SK-N-SH (cell line): ENCODE measurements around the gene SNX11. TPM values are rescaled to one million over a fixed set of nuclear protein-coding genes. Genes with fewer than 3 reads are reported as not detected.

Experiments
- CTCF ChIA-PET: fragments of 300-600, 350-600 bp; formaldehyde crosslinking; extraction: SDS; loops from one replicate; lab custom pipeline; 2021; lab: Yijun Ruan, JAX
- POLR2A ChIA-PET: fragments of 350-600 bp; sonication (Branson Sonifier 250); formaldehyde crosslinking; extraction: SDS; loops from one replicate; lab custom pipeline; 2020; ENCODE audit warnings: antibody characterized with exemption, inconsistent platforms; lab: Yijun Ruan, JAX
- DNase-seq: peaks from one replicate; pipeline ENCODE4 v3.0.0; 2012
- H2AFZ ChIP-seq: fragments of 200-600 bp; sonication (generic); 2 replicates; pipeline ENCODE4 v1.8.1; 2016; ENCODE audit warnings: antibody characterized with exemption, mild to moderate bottlenecking, low read depth
- H3F3A ChIP-seq: fragments of 200-600 bp; sonication (generic); replicated peaks from 2 replicates; pipeline ENCODE3; 2016; ENCODE audit warnings: antibody characterized with exemption, mild to moderate bottlenecking; ENCODE audit not compliant: insufficient read depth
- H3K27ac ChIP-seq, 2 experiments: fragments of 200-500 bp in 1 of 2; fragments of 200-600 bp in 1 of 2; sonication (Bioruptor generic) in 1 of 2; sonication (generic), shearing (Covaris generic) in 1 of 2; 2 replicates each; pipeline versions ENCODE4 v1.5.1 to v1.6.1; 2014 to 2016; ENCODE audit warnings: low read depth in 2 of 2, inconsistent platforms in 1 of 2, low read length in 1 of 2, mild to moderate bottlenecking in 1 of 2, mixed read lengths in 1 of 2
- H3K27me3 ChIP-seq: fragments of 200-600 bp; sonication (generic), shearing (Covaris generic); 2 replicates; pipeline ENCODE4 v1.6.1; 2016; ENCODE audit warnings: mixed run types; ENCODE audit not compliant: insufficient read depth
- H3K36me3 ChIP-seq, 2 experiments: fragments of 200-500 bp in 1 of 2; fragments of 200-600 bp in 1 of 2; sonication (Bioruptor generic) in 1 of 2; sonication (generic) in 1 of 2; replicated peaks in 1 of 2; 2 replicates each; pipeline versions ENCODE3 to v1.5.1; 2014 to 2016; ENCODE audit warnings: low read length in 1 of 2, mild to moderate bottlenecking in 1 of 2; ENCODE audit not compliant: insufficient read depth in 2 of 2, control insufficient read depth in 1 of 2
- H3K4me1 ChIP-seq, 2 experiments: fragments of 200-500 bp in 1 of 2; fragments of 200-600 bp in 1 of 2; sonication (Bioruptor generic) in 1 of 2; sonication (generic), shearing (Covaris generic) in 1 of 2; 2 replicates each; pipeline versions ENCODE4 v1.5.1 to v1.6.1; 2014 to 2016; ENCODE audit warnings: low read depth in 1 of 2, low read length in 1 of 2, mixed run types in 1 of 2; ENCODE audit not compliant: insufficient read depth in 2 of 2, control insufficient read depth in 1 of 2
- H3K4me2 ChIP-seq: fragments of 200-600 bp; sonication (generic), shearing (Covaris generic); 2 replicates; pipeline ENCODE4 v1.6.1; 2017; ENCODE audit warnings: mixed run types
- H3K4me3 ChIP-seq, 2 experiments: fragments of 200-500 bp in 1 of 2; fragments of 200-600 bp in 1 of 2; sonication (Bioruptor generic) in 1 of 2; sonication (generic), shearing (Covaris generic) in 1 of 2; 2 replicates each; pipeline versions ENCODE4 v1.5.1 to v1.8.1; 2014 to 2016; ENCODE audit warnings: low read depth in 2 of 2, inconsistent platforms in 1 of 2, low read length in 1 of 2, mild to moderate bottlenecking in 1 of 2, mixed read lengths in 1 of 2, moderate library complexity in 1 of 2
- H3K79me2 ChIP-seq: fragments of 200-600 bp; sonication (generic); 2 replicates; pipeline ENCODE4 v1.8.1; 2017; ENCODE audit warnings: mild to moderate bottlenecking; ENCODE audit not compliant: insufficient read depth
- H3K9ac ChIP-seq: fragments of 200-600 bp; sonication (generic); 2 replicates; pipeline ENCODE4 v1.6.1; 2017; ENCODE audit warnings: mixed run types
- H3K9me2 ChIP-seq: fragments of 200-600 bp; sonication (generic); 2 replicates; pipeline ENCODE4 v1.6.1; 2017; ENCODE audit warnings: mixed run types
- H3K9me3 ChIP-seq: fragments of 200-600 bp; sonication (generic); 2 replicates; pipeline ENCODE4 v1.6.1; 2017; ENCODE audit warnings: mixed run types, mild to moderate bottlenecking, moderate library complexity
- H4K20me1 ChIP-seq: fragments of 200-600 bp; sonication (generic); 2 replicates; pipeline ENCODE4 v1.6.1; 2017; ENCODE audit warnings: mild to moderate bottlenecking, mixed run types; ENCODE audit not compliant: insufficient read depth
- ELF1 ChIP-seq: IDR thresholded peaks from 2 replicates; pipeline ENCODE4 v1.4.0; 2012
- EP300 ChIP-seq, 2 experiments: IDR thresholded peaks; 2 replicates each; pipeline versions ENCODE4 v1.4.0 to v1.6.1; 2012; ENCODE audit warnings: borderline replicate concordance in 1 of 2, low read depth in 1 of 2, low read length in 1 of 2
- EZH2phosphoT487 ChIP-seq: fragments of 200-600 bp; sonication (generic); IDR thresholded peaks from 2 replicates; pipeline ENCODE4 v1.6.1; 2017; ENCODE audit warnings: low read depth, mixed run types, mild to moderate bottlenecking, antibody characterized with exemption, moderate library complexity, borderline replicate concordance
- FOSL2 ChIP-seq: IDR thresholded peaks from 2 replicates; pipeline ENCODE4 v1.4.0; 2012; ENCODE audit warnings: low read depth, mild to moderate bottlenecking, moderate library complexity, borderline replicate concordance
- FOXJ3 ChIP-seq: sonication (generic); formaldehyde crosslinking; IDR thresholded peaks from 2 replicates; pipeline ENCODE4 v1.5.1; 2020; ENCODE audit warnings: mild to moderate bottlenecking, missing genetic modification reagents
- GABPA ChIP-seq: IDR thresholded peaks from 2 replicates; pipeline ENCODE4 v1.4.0; 2012; ENCODE audit warnings: low read depth, mild to moderate bottlenecking
- GATA2 ChIP-seq: sonication (generic); formaldehyde crosslinking; IDR thresholded peaks from 2 replicates; pipeline ENCODE4 v1.5.0; 2020; ENCODE audit warnings: mild to moderate bottlenecking, missing genetic modification reagents
- JUND ChIP-seq: IDR thresholded peaks from 2 replicates; pipeline ENCODE4 v1.4.0; 2012
- MAX ChIP-seq: IDR thresholded peaks from 2 replicates; pipeline ENCODE4 v1.4.0; 2012; ENCODE audit warnings: low read depth
- MEF2A ChIP-seq: IDR thresholded peaks from 2 replicates; pipeline ENCODE4 v1.4.0; 2012; ENCODE audit warnings: low read depth, borderline replicate concordance
- MXI1 ChIP-seq: IDR thresholded peaks from 2 replicates; pipeline ENCODE4 v1.6.1; 2012; ENCODE audit warnings: mild to moderate bottlenecking, low read depth, low read length, improper control_type of control experiment
- NFIC ChIP-seq: IDR thresholded peaks from 2 replicates; pipeline ENCODE4 v1.4.0; 2012; ENCODE audit warnings: borderline replicate concordance
- PBX3 ChIP-seq: IDR thresholded peaks from 2 replicates; pipeline ENCODE4; 2012
- POLR2AphosphoS5 ChIP-seq: IDR thresholded peaks from 2 replicates; pipeline ENCODE4 v1.6.1; 2012; ENCODE audit warnings: low read depth, low read length
- RCOR1 ChIP-seq: fragments of 150-350 bp; IDR thresholded peaks from 2 replicates; pipeline ENCODE4 v1.6.1; 2017; ENCODE audit warnings: antibody characterized with exemption, low read length
- RFX5 ChIP-seq: IDR thresholded peaks from 2 replicates; pipeline ENCODE4 v1.6.1; 2012; ENCODE audit warnings: mild to moderate bottlenecking, improper control_type of control experiment, low read length
- SIN3A ChIP-seq: IDR thresholded peaks from 2 replicates; pipeline ENCODE4 v1.6.1; 2012; ENCODE audit warnings: low read depth, mild to moderate bottlenecking, low read length, moderate library complexity, borderline replicate concordance
- USF2 ChIP-seq: fragments of 150-350 bp; IDR thresholded peaks from 2 replicates; pipeline ENCODE4 v1.6.1; 2017; ENCODE audit warnings: antibody characterized with exemption, low read length, low read depth, borderline replicate concordance
- YY1 ChIP-seq: IDR thresholded peaks from 2 replicates; pipeline ENCODE4 v1.4.0; 2012; ENCODE audit warnings: low read depth, mild to moderate bottlenecking
- WGBS: methylation state at CpG from one replicate; pipeline ENCODE4 v1.1.6; 2017; ENCODE audit warnings: low lambda C conversion rate; 5-methylcytosine and 5-hydroxymethylcytosine counted together
- polyA plus RNA-seq, 3 experiments: library from polyadenylated mRNA; depleted of rRNA; stranded (reverse); fragments of >200 nt; gene quantifications; 2 replicates each; pipeline ENCODE4 v1.2.3, GENCODE V29; 2012
- TF ChIP-seq, protein P1 (sequence below): IDR thresholded peaks from 2 replicates; pipeline ENCODE4 v1.4.0; 2012; ENCODE audit warnings: low read depth, borderline replicate concordance

Gene SNX11
- polyA plus RNA-seq, 1 of the 3 experiments (the other 2 are of a cell fraction), result 19.0 TPM

DNA sequence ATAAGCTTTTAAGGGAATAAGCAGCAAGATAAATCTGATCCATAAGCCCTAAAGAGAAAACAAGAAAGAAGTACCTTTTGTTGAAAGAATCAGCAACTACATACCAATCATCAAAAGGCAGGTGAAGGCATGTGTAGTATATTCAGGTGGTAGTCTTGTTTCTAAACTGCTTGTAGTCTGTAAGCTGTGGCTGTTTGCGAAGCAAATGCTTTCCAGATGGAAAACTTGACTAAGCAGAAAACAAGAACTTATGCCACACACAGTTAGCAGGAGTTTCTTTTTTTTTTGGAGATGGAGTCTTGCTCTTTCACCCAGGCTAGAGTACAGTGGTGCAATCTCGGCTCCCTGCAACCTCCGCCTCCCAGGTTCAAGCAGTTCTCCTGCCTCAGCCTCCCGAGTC, 12.0 kb upstream of the SNX11 start:
- H3K4me1 ChIP-seq, result peaks cover 3 to 6% of the 10 kb centered on the region in 2 experiments; a peak in 2 of 4 replicates
- CTCF ChIA-PET, result interaction anchor here (1.0 to 14.8 kb wide), 6 partner anchors 14 to 117 kb away, joined by 3 to 241 read pairs (median 20); partner anchors contain the start of gene NFE2L1
- no peak overlapping the region for H3K4me3 ChIP-seq
- peaks cover 5 to 52% of the 10 kb centered on the region in 2 experiments for H3K36me3 ChIP-seq
- H3K9me2 ChIP-seq, result no peaks in the 10 kb centered on the region
- WGBS, result 82% methylated on average over 4 of the region's 4 CpGs
- POLR2A ChIA-PET, result interaction anchor here (1.2 kb wide), 1 partner anchor 47 kb away, joined by 4 read pairs; no protein-coding TSS in a partner anchor
- H2AFZ ChIP-seq, result no peak overlapping the region
- H3K79me2 ChIP-seq, result peaks cover 100% of the 10 kb centered on the region
- H3F3A ChIP-seq, result peaks cover 29% of the 10 kb centered on the region
- H3K4me2 ChIP-seq, result no peak overlapping the region
- DNase-seq, result no peak
- no peaks in the 10 kb centered on the region for H3K9me3 ChIP-seq
- no peak overlapping the region for H3K9ac ChIP-seq
- peaks cover 97% of the 10 kb centered on the region for H4K20me1 ChIP-seq
- no peak overlapping the region for H3K27ac ChIP-seq
- H3K27me3 ChIP-seq, result no peaks in the 10 kb centered on the region
- no peak for TF ChIP-seq ELF1
- no peak for TF ChIP-seq MXI1

DNA sequence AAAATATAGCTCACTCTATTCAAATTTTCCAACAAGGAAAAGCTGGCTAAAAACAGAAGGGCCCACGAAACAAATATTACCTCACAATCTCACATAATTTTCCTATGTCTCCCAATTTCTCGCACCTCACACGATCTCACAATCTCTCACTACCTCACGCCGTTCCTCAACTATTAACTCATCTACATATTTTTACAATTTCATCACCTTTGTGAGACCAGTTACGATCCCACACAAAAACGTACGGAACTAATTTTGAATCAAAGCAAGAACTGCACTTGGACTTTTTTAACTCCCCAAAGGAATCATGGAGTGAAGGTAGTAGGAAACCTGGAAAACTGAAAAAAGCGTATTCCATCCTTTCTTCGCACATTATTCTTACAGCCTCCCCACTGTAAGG, 7.4 kb upstream of the SNX11 start:
- peak overlapping the region; percentile 97; the same call in 1 of the 2 replicates for H2AFZ ChIP-seq
- POLR2A ChIA-PET, result interaction anchor here (0.6 to 2.1 kb wide), 8 partner anchors 8 to 407 kb away, joined by 3 to 21 read pairs (median 4); partner anchors contain the start of gene NFE2L1
- peak overlapping the region; percentile 81 to 91 for H3K27ac ChIP-seq

More for the DNA sequence above, 7.4 kb upstream of the SNX11 start:
- H3K79me2 ChIP-seq, result peaks cover 61% of the 10 kb centered on the region
- H3K9me3 ChIP-seq, result no peaks in the 10 kb centered on the region
- no peaks in the 10 kb centered on the region for H3K27me3 ChIP-seq
- H3K36me3 ChIP-seq, result peaks cover 2 to 26% of the 10 kb centered on the region in 2 experiments
- DNase-seq, result no peak
- peak overlapping the region; percentile 66 to 90 for H3K4me3 ChIP-seq
- CTCF ChIA-PET, result interaction anchor here (0.5 to 14.8 kb wide), 9 partner anchors 8 to 259 kb away, joined by 3 to 241 read pairs (median 4); partner anchors contain the start of genes SCRN2 and SNX11
- H4K20me1 ChIP-seq, result peaks cover 51% of the 10 kb centered on the region
- peaks cover 27% of the 10 kb centered on the region for H3F3A ChIP-seq
- 12% methylated on average over 10 of the region's 10 CpGs for WGBS
- H3K9me2 ChIP-seq, result no peaks in the 10 kb centered on the region
- peaks cover 3 to 6% of the 10 kb centered on the region in 2 experiments; a peak in 2 of 4 replicates for H3K4me1 ChIP-seq
- TF ChIP-seq SIN3A, result no peak
- no peak for TF ChIP-seq RCOR1
- no peak for TF ChIP-seq YY1
- no peak for TF ChIP-seq FOSL2
- TF ChIP-seq RFX5, result no peak
- TF ChIP-seq GATA2 (CRISPR knock-in tag), result no peak
- TF ChIP-seq USF2, result no peak
- TF ChIP-seq GABPA, result no peak
- no peak for TF ChIP-seq MEF2A
- TF ChIP-seq EP300 (IDR thresholded peaks at IDR 0.05; ENCODE audit: borderline replicate concordance in 1 of 2, low read depth in 1 of 2, low read length in 1 of 2), result no peak
- TF ChIP-seq MAX, result no peak
- no peak for TF ChIP-seq FOXJ3 (CRISPR knock-in tag)
- TF ChIP-seq NFIC, result no peak
- TF ChIP-seq JUND, result no peak
- TF ChIP-seq EZH2phosphoT487, result no peak
- no peak for TF ChIP-seq POLR2AphosphoS5
- TF ChIP-seq, protein P1, sequence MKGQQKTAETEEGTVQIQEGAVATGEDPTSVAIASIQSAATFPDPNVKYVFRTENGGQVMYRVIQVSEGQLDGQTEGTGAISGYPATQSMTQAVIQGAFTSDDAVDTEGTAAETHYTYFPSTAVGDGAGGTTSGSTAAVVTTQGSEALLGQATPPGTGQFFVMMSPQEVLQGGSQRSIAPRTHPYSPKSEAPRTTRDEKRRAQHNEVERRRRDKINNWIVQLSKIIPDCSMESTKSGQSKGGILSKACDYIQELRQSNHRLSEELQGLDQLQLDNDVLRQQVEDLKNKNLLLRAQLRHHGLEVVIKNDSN, result no peak
- no peak for TF ChIP-seq PBX3
- peak overlapping the region; percentile 86 for H3K4me2 ChIP-seq
- peak overlapping the region; percentile 77 for H3K9ac ChIP-seq
